Endothelial cell of umbilical vein (primary cell): Measurements from ENCODE around the gene CD320. TPM values are rescaled to one million over a fixed set of nuclear protein-coding genes. Genes with fewer than 3 reads are reported as not detected.

Source experiments
- BruUV-seq: library from RNA; stranded (reverse); fragments of 400-500 nt; replicated peaks from 2 replicates; lab custom pipeline; 2021; lab: Mats Ljungman, UMichigan
- CTCF ChIA-PET: fragments of 300-600, 350-600 bp; sonication (Branson Sonifier 250); formaldehyde crosslinking; loops from one replicate; lab custom pipeline; 2021; ENCODE audit warnings: antibody characterized with exemption, inconsistent platforms; lab: Charles Lee
- POLR2A ChIA-PET: fragments of 300-600, 350-600 bp; sonication (Branson Sonifier 250); formaldehyde crosslinking; loops from one replicate; lab custom pipeline; 2021; ENCODE audit warnings: antibody characterized with exemption, inconsistent platforms; lab: Charles Lee
- DNase-seq: peaks from one replicate; pipeline ENCODE4 v3.0.0-alpha.2; 2011; ENCODE audit warnings: low read depth, low spot score
- FAIRE-seq: peaks from 2 replicates; lab custom pipeline; 2011; peaks lifted over from hg19 to GRCh38; lab: Jason Lieb, UNC
- H2AFZ ChIP-seq: 2 replicates; pipeline ENCODE4 v1.6.0; 2012; ENCODE audit warnings: low read depth, low read length, control low read depth, inconsistent platforms
- H3K27ac ChIP-seq: 2 replicates; pipeline ENCODE4 v1.5.1; 2011; ENCODE audit warnings: low read depth, mild to moderate bottlenecking, control low read depth, low read length, moderate library complexity; ENCODE audit not compliant: insufficient read depth
- H3K27me3 ChIP-seq, 2 experiments: 2 replicates each; pipeline versions ENCODE4 v1.6.0 to v1.6.1; 2011; ENCODE audit warnings: low read length in 2 of 2, mixed read lengths in 1 of 2; ENCODE audit not compliant: control insufficient read depth in 2 of 2, insufficient read depth in 2 of 2
- H3K36me3 ChIP-seq, 2 experiments: 2 replicates in 1 of 2; 3 replicates in 1 of 2; pipeline ENCODE4 v1.5.1; 2011; ENCODE audit warnings: low read length in 2 of 2, mild to moderate bottlenecking in 1 of 2, moderate library complexity in 1 of 2; ENCODE audit not compliant: control insufficient read depth in 2 of 2, insufficient read depth in 2 of 2; ENCODE audit errors: extremely low read depth in 1 of 2
- H3K4me1 ChIP-seq: 3 replicates; pipeline ENCODE4 v1.5.1; 2011; ENCODE audit warnings: mild to moderate bottlenecking, low read length; ENCODE audit not compliant: control insufficient read depth, insufficient read depth; ENCODE audit errors: extremely low read depth
- H3K4me2 ChIP-seq: 2 replicates; pipeline ENCODE4 v1.6.1; 2011; ENCODE audit warnings: low read length, control low read depth, mixed read lengths; ENCODE audit not compliant: insufficient read depth
- H3K4me3 ChIP-seq, 3 experiments: fragments of 200-600 bp in 1 of 3; sonication (generic), shearing (Covaris generic) in 1 of 3; replicated peaks in 1 of 3; 2 replicates each; pipeline ENCODE4 v1.5.1; 2011 to 2016; ENCODE audit warnings: control low read depth in 3 of 3, low read length in 3 of 3, mild to moderate bottlenecking in 2 of 3, inconsistent platforms in 1 of 3, low read depth in 1 of 3, moderate library complexity in 1 of 3; ENCODE audit not compliant: insufficient read depth in 1 of 3
- H3K79me2 ChIP-seq: 2 replicates; pipeline ENCODE4 v1.6.0; 2012; ENCODE audit warnings: low read length, inconsistent platforms; ENCODE audit not compliant: control insufficient read depth, insufficient read depth
- H3K9ac ChIP-seq: replicated peaks from 2 replicates; pipeline ENCODE3; 2011; ENCODE audit warnings: low read length, control low read depth; ENCODE audit not compliant: insufficient read depth; ENCODE audit errors: extremely low read depth
- H3K9me1 ChIP-seq: replicated peaks from 3 replicates; pipeline ENCODE4 v1.6.0; 2011; ENCODE audit warnings: mild to moderate bottlenecking, low read length; ENCODE audit not compliant: control insufficient read depth, insufficient read depth; ENCODE audit errors: extremely low read depth
- H3K9me3 ChIP-seq: replicated peaks from 2 replicates; pipeline ENCODE4 v1.5.1; 2012; ENCODE audit warnings: low read length, inconsistent platforms; ENCODE audit not compliant: control insufficient read depth, insufficient read depth
- H4K20me1 ChIP-seq: replicated peaks from 2 replicates; pipeline ENCODE3; 2011; ENCODE audit warnings: mild to moderate bottlenecking, low read length; ENCODE audit not compliant: control insufficient read depth, insufficient read depth; ENCODE audit errors: extremely low read depth
- EZH2 ChIP-seq: IDR thresholded peaks from 2 replicates; pipeline ENCODE4 v1.6.1; 2012; ENCODE audit warnings: borderline replicate concordance, low read depth, mild to moderate bottlenecking, moderate library complexity, low read length, inconsistent platforms; ENCODE audit not compliant: severe bottlenecking
- FOS ChIP-seq: IDR thresholded peaks from 2 replicates; pipeline ENCODE4 v1.6.1; 2011; ENCODE audit warnings: mild to moderate bottlenecking, low read length, moderate library complexity, borderline replicate concordance; ENCODE audit not compliant: insufficient read depth
- GATA2 ChIP-seq: IDR thresholded peaks from 2 replicates; pipeline ENCODE4 v1.7.0; 2011; ENCODE audit warnings: low read depth, mild to moderate bottlenecking, moderate library complexity, mixed read lengths, low read length; ENCODE audit not compliant: insufficient read length, insufficient read depth
- JUN ChIP-seq: IDR thresholded peaks from 2 replicates; pipeline ENCODE4 v1.6.1; 2011; ENCODE audit warnings: borderline replicate concordance, low read depth; ENCODE audit not compliant: insufficient read length, insufficient read depth
- MAX ChIP-seq: IDR thresholded peaks from 2 replicates; pipeline ENCODE4 v1.6.1; 2011; ENCODE audit not compliant: insufficient read depth, insufficient read length
- MYC ChIP-seq: IDR thresholded peaks from one replicate; pipeline ENCODE4 v1.6.1; 2011; ENCODE audit warnings: mild to moderate bottlenecking, low read depth, low read length
- POLR2A ChIP-seq: IDR thresholded peaks from 2 replicates; pipeline ENCODE4 v1.6.1; 2012; ENCODE audit warnings: low read depth, mild to moderate bottlenecking, control low read depth, low read length
- POLR2AphosphoS5 ChIP-seq: IDR thresholded peaks from 2 replicates; pipeline ENCODE4 v1.6.1; 2012; ENCODE audit warnings: low read depth, mild to moderate bottlenecking, control low read depth, low read length, moderate library complexity; ENCODE audit not compliant: insufficient read depth
- dilution Hi-C: fragments of 300-500 bp; cut with MboI; formaldehyde crosslinking; loops from one replicate; pipeline ENCODE4 v1.15.0; 2019; ENCODE audit warnings: low sequenced_read_pairs; ENCODE audit not compliant: extremely low pct_ligation_motif_present
- intact Hi-C: fragments of 100-400 bp; cut with micrococcal nuclease; formaldehyde crosslinking; loops from one replicate; pipeline ENCODE4 v1.10.0; 2022
- polyA plus RNA-seq, 4 experiments: library from polyadenylated mRNA; depleted of rRNA in 3 of 4; stranded (reverse) in 3 of 4; unstranded in 1 of 4; fragments of >200 nt; gene quantifications; 2 replicates each; pipeline versions ENCODE4 v1.2.1 to v1.2.3, GENCODE V29; 2011 to 2012; ENCODE audit warnings: missing spikeins in 1 of 4
- total RNA-seq: library from RNA; stranded (reverse); gene quantifications from 2 replicates; pipeline ENCODE4 v1.2.3, GENCODE V29; 2021
- TF ChIP-seq, protein P1 (sequence below), 2 donors: IDR thresholded peaks; 1 replicate in 1 of 2; 2 replicates in 1 of 2; pipeline ENCODE4 v1.5.1; 2011; ENCODE audit warnings: low read length in 2 of 2, mild to moderate bottlenecking in 2 of 2, moderate library complexity in 2 of 2, control low read depth in 1 of 2, inconsistent platforms in 1 of 2, low read depth in 1 of 2; ENCODE audit not compliant: insufficient read depth in 1 of 2; ENCODE audit errors: extremely low read depth in 1 of 2

CD320 gene
- total and polyA plus RNA-seq, 2 donors (not counting 3 experiments of a cell fraction or from before 2014, with no cell fraction given) = 84.9 to 190 TPM

GRCh38 chr19:8333767-8334457, 25.8 kb upstream of the CD320 start:
- Histone ChIP-seq H3K4me2 (no peak overlapping the region), H3K27ac (no peak overlapping the region), H3K36me3 (peaks cover 3 to 18% of the 10 kb centered on the region in 2 experiments), H3K9me1 (no peaks in the 10 kb centered on the region), H3K79me2 (no peaks in the 10 kb centered on the region), H3K4me1 (peaks cover 5% of the 10 kb centered on the region), H3K9me3 (no peaks in the 10 kb centered on the region), H4K20me1 (no peaks in the 10 kb centered on the region), H3K4me3 (no peak overlapping the region), H2AFZ (no peak overlapping the region), H3K27me3 (no peaks in the 10 kb centered on the region), H3K9ac (no peak overlapping the region)
- ChIA-PET CTCF (interaction anchor here (1.6 kb wide), 1 partner anchor 10 kb away, joined by 3 read pairs; no protein-coding TSS in a partner anchor), POLR2A (interaction anchor here (1.3 kb wide), 1 partner anchor 13 kb away, joined by 3 read pairs; the partner anchor contains the start of genes NDUFA7 and RPS28)
- no peak for DNase-seq
- TF ChIP-seq FOS (no peak), MYC (no peak), JUN (no peak), MAX (no peak), POLR2AphosphoS5 (no peak), POLR2A (no peak), EZH2 (no peak), GATA2 (no peak)
- TF ChIP-seq, protein P1, sequence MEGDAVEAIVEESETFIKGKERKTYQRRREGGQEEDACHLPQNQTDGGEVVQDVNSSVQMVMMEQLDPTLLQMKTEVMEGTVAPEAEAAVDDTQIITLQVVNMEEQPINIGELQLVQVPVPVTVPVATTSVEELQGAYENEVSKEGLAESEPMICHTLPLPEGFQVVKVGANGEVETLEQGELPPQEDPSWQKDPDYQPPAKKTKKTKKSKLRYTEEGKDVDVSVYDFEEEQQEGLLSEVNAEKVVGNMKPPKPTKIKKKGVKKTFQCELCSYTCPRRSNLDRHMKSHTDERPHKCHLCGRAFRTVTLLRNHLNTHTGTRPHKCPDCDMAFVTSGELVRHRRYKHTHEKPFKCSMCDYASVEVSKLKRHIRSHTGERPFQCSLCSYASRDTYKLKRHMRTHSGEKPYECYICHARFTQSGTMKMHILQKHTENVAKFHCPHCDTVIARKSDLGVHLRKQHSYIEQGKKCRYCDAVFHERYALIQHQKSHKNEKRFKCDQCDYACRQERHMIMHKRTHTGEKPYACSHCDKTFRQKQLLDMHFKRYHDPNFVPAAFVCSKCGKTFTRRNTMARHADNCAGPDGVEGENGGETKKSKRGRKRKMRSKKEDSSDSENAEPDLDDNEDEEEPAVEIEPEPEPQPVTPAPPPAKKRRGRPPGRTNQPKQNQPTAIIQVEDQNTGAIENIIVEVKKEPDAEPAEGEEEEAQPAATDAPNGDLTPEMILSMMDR (IDR thresholded peaks at IDR 0.05; ENCODE audit: extremely low read depth in 1 of 2, insufficient read depth in 1 of 2, low read depth in 1 of 2, low read length in 2 of 2) = no peak
- intact Hi-C loops (no loop called here), dilution Hi-C loops (no loop called here)
- FAIRE-seq = no peak
- BruUV-seq = no TSS peak
